Uterus (tissue), 4 donors: Measurements from ENCODE around the gene CCDC188. TPM values are rescaled to one million over a fixed set of nuclear protein-coding genes. Genes with fewer than 3 reads are reported as not detected.
A peak's percentile ranks its signal among the peaks of the same experiment; 100 is the strongest.

Source experiments
- DNase-seq, 2 donors: peaks; one replicate each; pipeline ENCODE4 v3.0.0-alpha.2; 2019 to 2020
- H3K27ac ChIP-seq, 2 donors: fragments of 200-600 bp; sonication (generic); 1 replicate in 1 of 2; 2 replicates in 1 of 2; pipeline ENCODE4 v1.5.1; 2016 to 2018
- H3K27me3 ChIP-seq, 2 donors: fragments of 200-600 bp; sonication (generic); one replicate each; pipeline ENCODE4 v1.5.1; 2018 to 2019; ENCODE audit warnings: control low read depth in 1 of 2
- H3K36me3 ChIP-seq, 2 donors: fragments of 200-600 bp; sonication (generic); one replicate each; pipeline ENCODE4 v1.5.1; 2019; ENCODE audit warnings: control low read depth in 1 of 2
- H3K4me1 ChIP-seq, 2 donors: fragments of 200-600 bp; sonication (generic); one replicate each; pipeline ENCODE4 v1.5.1; 2018 to 2019; ENCODE audit warnings: control low read depth in 1 of 2
- H3K4me3 ChIP-seq, 2 donors: fragments of 200-600 bp; sonication (generic); 1 replicate in 1 of 2; 2 replicates in 1 of 2; pipeline ENCODE4 v1.5.1; 2018 to 2019; ENCODE audit warnings: mild to moderate bottlenecking in 1 of 2
- H3K9me3 ChIP-seq, 2 donors: fragments of 200-600 bp; sonication (generic); one replicate each; pipeline ENCODE4 v1.5.1; 2019; ENCODE audit warnings: control low read depth in 1 of 2
- POLR2A ChIP-seq, 2 donors: fragments of 450-650 bp; IDR thresholded peaks; one replicate each; pipeline ENCODE4 v1.6.1; 2016; ENCODE audit warnings: antibody characterized with exemption in 2 of 2, mild to moderate bottlenecking in 1 of 2, moderate library complexity in 1 of 2
- intact Hi-C: fragments of 100-400 bp; cut with DNase I; formaldehyde crosslinking; loops from one replicate; pipeline ENCODE4 v1.15.1; 2023; ENCODE audit warnings: low total_unique reads
- total RNA-seq, 4 donors: library from RNA; depleted of rRNA in 3 of 4; stranded (reverse); fragments of >200 nt in 3 of 4; gene quantifications; one replicate each; pipeline versions ENCODE4 v1.1.0 to v1.2.4, GENCODE V29; 2014 to 2023
- TF ChIP-seq, protein P1 (sequence below), 4 experiments: fragments of 200-600 bp in 2 of 4; fragments of 450-650 bp in 2 of 4; sonication (generic) in 2 of 4; IDR thresholded peaks; one replicate each; pipeline ENCODE4 v1.5.1; 2016 to 2019; ENCODE audit warnings: antibody characterized with exemption in 4 of 4, mild to moderate bottlenecking in 2 of 4, moderate library complexity in 1 of 4
- donor health status: DM: yes; HTN: yes; CAD: no.

CCDC188 gene
- total RNA-seq, 4 donors from 2014 or later = 2.7 to 4.3 TPM; not detected in 2

DNA sequence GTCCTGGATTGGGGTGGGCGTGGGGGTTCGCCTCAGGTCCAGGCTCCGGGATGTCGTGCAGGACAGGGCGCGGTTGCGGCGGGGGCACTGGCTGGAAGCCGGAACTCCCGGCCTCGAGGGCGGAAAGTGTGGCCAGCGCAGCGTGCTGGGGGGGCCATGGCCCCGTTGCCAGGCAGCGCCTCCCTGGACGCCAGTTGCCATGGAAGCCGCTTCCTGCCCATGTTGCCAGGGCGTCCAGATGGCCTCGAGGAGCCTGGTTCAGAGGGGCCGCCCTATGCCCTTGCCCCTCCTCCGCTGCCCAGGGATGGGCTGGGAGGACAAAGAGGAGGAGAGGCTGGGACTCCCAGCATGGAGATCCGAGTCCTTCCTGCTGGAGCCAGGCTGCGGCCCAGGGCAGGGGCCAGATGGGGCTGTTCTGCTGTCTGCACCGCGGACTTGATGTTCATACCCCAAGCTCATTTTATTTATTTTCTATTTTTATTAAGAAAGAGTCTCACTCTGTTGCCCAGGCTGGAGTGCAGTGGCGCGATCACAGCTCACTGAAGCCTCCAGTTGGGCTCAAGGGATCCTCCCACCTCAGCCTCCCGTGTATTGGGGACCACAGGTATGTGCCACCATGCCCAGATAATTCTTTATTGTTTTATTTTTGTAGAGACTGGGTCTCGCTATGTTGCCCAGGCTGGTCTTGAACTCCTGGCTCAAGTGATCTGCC is 4.6 kb upstream of the CCDC188 start:
- intact Hi-C loops = loop anchor here (2.0 to 5.0 kb wide), 2 partner anchors 113 to 127 kb away; partner anchors contain the start of gene RTN4R
- DNase-seq = peak; percentile 32 to 51
- Histone ChIP-seq H3K4me3 (no peak overlapping the region), H3K4me1 (no peaks in the 10 kb centered on the region), H3K36me3 (no peaks in the 10 kb centered on the region), H3K27me3 (no peaks in the 10 kb centered on the region), H3K27ac (no peak overlapping the region), H3K9me3 (no peaks in the 10 kb centered on the region)
- TF ChIP-seq, protein P1, sequence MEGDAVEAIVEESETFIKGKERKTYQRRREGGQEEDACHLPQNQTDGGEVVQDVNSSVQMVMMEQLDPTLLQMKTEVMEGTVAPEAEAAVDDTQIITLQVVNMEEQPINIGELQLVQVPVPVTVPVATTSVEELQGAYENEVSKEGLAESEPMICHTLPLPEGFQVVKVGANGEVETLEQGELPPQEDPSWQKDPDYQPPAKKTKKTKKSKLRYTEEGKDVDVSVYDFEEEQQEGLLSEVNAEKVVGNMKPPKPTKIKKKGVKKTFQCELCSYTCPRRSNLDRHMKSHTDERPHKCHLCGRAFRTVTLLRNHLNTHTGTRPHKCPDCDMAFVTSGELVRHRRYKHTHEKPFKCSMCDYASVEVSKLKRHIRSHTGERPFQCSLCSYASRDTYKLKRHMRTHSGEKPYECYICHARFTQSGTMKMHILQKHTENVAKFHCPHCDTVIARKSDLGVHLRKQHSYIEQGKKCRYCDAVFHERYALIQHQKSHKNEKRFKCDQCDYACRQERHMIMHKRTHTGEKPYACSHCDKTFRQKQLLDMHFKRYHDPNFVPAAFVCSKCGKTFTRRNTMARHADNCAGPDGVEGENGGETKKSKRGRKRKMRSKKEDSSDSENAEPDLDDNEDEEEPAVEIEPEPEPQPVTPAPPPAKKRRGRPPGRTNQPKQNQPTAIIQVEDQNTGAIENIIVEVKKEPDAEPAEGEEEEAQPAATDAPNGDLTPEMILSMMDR (IDR thresholded peaks at IDR 0.05) = no peak
- TF ChIP-seq POLR2A (IDR thresholded peaks at IDR 0.05) = no peak

DNA sequence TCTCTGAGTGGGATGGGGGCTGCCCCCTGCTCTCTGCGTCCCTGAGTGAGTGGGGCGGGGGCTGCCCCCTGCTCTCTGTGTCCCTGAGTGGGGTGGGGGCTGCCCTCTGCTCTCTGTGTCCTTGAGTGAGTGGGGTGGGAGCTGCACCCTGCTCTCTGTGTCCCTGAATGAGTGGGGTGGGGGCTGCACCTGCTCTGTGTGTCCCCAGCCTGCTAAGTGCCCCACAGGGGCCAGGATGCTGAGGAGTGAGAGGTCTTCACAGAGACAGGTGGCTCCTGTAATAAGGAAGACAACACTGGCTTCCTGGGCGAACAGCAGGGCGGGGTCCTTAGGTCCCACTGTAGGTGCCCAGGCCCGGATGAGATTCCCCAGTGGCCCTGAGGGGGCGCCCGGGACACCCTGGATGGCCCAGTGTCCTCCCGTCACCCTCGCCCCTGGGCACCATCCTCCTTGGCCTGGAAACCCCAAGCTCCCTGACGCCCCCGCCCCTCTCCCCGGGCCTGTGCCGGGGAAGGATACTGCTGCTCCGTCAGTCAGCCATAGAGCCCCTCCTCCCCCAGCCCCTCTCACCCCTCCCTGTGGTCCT is 3.8 kb upstream of the CCDC188 start:
- Histone ChIP-seq H3K27me3 (no peaks in the 10 kb centered on the region), H3K4me3 (no peak overlapping the region), H3K27ac (no peak overlapping the region), H3K4me1 (no peaks in the 10 kb centered on the region), H3K9me3 (no peaks in the 10 kb centered on the region), H3K36me3 (no peaks in the 10 kb centered on the region)
- DNase-seq = no peak
- TF ChIP-seq, protein P1 (IDR thresholded peaks at IDR 0.05) = no peak
- TF ChIP-seq POLR2A (IDR thresholded peaks at IDR 0.05) = no peak
- intact Hi-C loops = loop anchor here (5.0 kb wide), 1 partner anchor 128 kb away; no protein-coding TSS in a partner anchor

DNA sequence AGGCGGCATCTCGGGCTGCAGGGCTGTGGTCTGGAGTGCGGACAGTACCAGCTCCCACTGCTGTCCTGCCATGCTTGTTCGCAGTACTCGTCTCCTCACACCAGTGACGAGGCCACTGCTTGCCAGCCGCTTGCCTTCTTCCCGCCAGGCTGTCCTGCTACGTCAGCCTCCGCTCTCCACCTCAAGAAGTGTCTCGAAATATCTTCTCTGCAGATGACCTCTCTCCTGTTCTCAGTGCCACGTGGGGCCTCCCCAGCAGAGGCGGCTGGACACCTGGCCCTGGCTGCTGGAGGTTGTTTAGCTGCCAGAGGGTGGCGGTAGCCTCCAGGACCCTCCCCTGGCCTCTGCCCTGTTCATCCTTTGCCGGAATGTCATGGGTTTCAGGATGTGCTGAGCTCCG is 3.1 kb upstream of the CCDC188 start:
- DNase-seq = no peak
- Histone ChIP-seq H3K4me1 (no peaks in the 10 kb centered on the region), H3K27ac (no peak overlapping the region), H3K27me3 (no peaks in the 10 kb centered on the region), H3K36me3 (no peaks in the 10 kb centered on the region), H3K9me3 (no peaks in the 10 kb centered on the region), H3K4me3 (no peak overlapping the region)
- TF ChIP-seq, protein P1 (IDR thresholded peaks at IDR 0.05) = no peak
- TF ChIP-seq POLR2A (IDR thresholded peaks at IDR 0.05) = no peak
- intact Hi-C loops = no loop called here

DNA sequence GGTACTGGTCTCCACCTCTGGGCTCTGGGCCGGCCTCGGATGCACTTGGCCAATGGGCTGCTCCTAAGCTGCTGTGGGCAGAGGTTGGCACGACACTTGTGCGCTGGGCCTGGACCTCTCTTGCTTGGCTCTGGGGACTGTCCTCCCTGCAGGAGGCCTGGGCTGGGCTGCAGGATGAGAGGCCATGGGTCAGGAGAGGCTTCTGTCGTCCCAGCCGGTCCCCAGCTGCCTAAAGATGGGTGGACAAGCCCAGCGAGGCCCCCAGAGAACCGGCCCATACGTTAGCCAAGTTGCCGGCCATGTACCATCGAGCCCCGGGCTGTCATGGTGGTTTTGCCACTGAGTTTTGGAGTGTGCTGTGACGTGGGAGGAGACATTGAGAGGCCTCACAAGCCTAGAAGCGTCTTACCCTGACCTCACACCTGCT is 1.6 kb upstream of the CCDC188 start:
- no peaks in the 10 kb centered on the region for H3K9me3 ChIP-seq

DNA sequence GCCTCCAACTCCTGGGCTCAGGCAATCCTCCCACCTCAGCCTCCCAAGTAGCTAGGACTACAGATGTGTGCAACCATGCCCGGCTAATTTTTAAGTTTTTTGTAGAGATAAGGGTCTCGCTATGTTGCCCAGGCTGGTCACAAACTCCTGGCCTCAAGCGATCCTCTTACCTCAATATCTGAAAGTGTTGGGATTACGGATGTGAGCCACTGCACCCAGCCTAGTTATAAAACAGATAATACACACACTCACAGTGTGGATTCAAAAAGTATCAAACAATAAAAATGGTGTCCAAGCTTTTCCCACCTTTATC is 377 bp upstream of the CCDC188 start:
- intact Hi-C loops = no loop called here
- no peaks in the 10 kb centered on the region for H3K4me1 ChIP-seq
- H3K4me3 ChIP-seq = no peak overlapping the region
- H3K27ac ChIP-seq = no peak overlapping the region
- no peak for TF ChIP-seq POLR2A (IDR thresholded peaks at IDR 0.05)
- TF ChIP-seq, protein P1 (IDR thresholded peaks at IDR 0.05) = no peak
- no peaks in the 10 kb centered on the region for H3K27me3 ChIP-seq
- DNase-seq = no peak
- H3K36me3 ChIP-seq = no peaks in the 10 kb centered on the region
- no peaks in the 10 kb centered on the region for H3K9me3 ChIP-seq

More for the DNA sequence above, 1.6 kb upstream of the CCDC188 start:
- TF ChIP-seq POLR2A (IDR thresholded peaks at IDR 0.05) = no peak
- TF ChIP-seq, protein P1 (IDR thresholded peaks at IDR 0.05) = no peak
- Histone ChIP-seq H3K27ac (no peak overlapping the region), H3K4me3 (no peak overlapping the region), H3K4me1 (no peaks in the 10 kb centered on the region), H3K27me3 (no peaks in the 10 kb centered on the region), H3K36me3 (no peaks in the 10 kb centered on the region)
- intact Hi-C loops = no loop called here
- no peak for DNase-seq
